RCC 7860 (cell line): ENCODE results near the gene ZNF775.

Experiments used
- DNase-seq: peaks from one replicate; pipeline ENCODE4 v3.0.0-alpha.2; 2015; ENCODE audit warnings: low spot score
- FAIRE-seq: peaks from 2 replicates; lab custom pipeline; 2012; peaks lifted over from hg19 to GRCh38; lab: Jason Lieb, UNC

ZNF775 gene

DNA sequence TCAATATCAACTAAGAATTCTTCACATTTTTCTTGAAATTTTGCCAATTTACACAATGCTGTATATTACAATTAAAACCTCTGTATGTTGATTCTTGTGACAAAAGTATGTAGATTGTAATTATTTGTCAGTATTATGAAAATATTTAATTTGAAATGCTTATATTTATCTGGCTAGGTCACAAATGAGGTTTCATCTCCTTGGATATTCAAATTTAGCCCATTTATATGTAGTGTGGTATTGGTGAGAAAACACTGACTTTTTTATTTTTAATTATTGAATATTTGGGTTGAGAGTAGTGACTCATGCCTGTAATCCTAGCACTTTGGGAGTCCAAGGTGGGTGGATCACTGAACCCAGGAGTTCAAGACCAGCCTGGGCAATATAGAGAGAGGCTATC lies 34.8 kb upstream of the ZNF775 start:
- peak; percentile 50 for FAIRE-seq
- no peak for DNase-seq

DNA sequence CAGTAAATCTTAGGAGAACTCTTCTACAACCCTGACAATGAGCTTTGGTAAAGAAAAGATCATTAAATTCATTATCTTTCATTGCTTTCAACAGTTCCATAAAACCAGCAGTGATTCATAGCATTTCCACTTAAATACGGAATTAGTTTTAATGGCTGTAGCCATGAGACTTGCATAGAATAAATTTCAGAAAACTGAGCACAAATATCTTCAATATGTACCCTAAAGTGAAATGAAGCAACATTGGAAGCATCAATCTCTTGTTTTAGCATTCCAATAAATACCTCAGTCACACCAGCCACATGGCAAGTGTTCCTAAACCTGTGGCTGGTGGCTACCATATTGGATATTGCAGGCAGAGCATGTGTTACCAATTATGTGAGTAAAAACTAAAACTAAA lies 34.1 kb upstream of the ZNF775 start:
- FAIRE-seq (no peak), DNase-seq (no peak)

DNA sequence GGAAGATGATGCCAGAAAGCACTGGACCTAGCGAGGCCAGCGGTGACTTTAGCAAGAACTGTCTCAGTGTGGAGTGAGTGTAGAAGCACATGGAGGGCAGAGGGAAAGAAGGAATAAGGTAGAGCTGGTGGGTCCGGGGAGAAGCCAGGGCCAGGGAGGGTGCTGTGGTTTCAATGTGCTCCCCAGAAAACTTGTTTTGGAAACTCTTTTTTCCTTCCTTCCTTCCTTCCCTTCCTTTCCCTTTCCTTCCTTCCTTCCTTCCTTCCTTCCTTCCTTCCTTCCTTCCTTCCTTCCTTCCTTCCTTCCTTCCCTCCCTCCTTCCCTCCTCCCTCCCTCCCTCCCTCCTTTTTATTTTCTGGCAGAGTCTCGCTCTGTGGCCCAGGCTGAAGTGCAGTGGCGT lies 32.2 kb upstream of the ZNF775 start:
- no peak for DNase-seq
- no peak for FAIRE-seq

DNA sequence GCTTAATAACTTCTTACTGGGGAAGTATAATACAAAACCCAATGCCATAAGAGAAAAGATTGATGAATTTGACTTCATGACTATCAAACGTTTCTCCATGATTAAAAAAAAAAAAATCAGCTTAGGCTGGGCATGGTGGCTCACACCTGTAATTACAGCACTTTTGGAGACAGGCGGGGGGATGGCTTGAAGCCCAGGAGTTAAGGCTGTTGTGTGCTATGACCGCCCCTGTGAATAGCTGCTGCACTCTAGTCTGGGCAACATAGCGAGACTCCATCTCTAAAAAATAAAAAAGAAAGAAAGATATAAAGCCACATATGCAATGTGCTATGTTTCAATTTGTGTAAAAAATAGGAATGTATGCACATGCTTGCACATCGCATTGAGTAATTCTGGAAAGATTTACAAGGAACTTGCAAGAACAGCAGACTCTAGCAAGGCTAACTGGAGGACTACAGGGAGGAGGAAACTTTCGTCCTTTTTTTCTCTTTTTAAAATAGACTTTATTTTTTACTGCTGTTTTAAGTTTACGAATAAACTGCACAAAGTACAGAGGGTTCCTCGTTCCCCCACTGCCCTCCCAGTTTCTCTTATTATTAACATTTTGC lies 27.4 kb upstream of the ZNF775 start:
- FAIRE-seq (no peak), DNase-seq (no peak)

DNA sequence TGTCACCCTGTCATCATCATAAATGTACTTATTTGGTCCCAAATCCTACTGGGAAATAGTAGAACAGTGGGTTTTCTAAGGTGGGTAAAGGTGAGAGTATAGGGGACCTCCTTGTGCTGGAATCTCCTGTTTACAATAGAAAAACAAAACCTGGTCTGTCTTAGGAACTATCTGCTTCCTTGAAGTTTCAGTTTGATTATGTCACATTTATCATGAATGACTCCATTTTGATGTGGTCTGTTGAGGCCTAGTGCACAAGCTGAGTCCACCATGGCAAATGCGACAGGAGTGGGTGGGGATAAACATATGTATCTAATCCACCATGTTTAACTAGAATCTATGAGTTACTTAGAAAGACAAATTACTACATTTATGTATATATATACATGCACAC lies 23.5 kb upstream of the ZNF775 start:
- DNase-seq (no peak), FAIRE-seq (no peak)

DNA sequence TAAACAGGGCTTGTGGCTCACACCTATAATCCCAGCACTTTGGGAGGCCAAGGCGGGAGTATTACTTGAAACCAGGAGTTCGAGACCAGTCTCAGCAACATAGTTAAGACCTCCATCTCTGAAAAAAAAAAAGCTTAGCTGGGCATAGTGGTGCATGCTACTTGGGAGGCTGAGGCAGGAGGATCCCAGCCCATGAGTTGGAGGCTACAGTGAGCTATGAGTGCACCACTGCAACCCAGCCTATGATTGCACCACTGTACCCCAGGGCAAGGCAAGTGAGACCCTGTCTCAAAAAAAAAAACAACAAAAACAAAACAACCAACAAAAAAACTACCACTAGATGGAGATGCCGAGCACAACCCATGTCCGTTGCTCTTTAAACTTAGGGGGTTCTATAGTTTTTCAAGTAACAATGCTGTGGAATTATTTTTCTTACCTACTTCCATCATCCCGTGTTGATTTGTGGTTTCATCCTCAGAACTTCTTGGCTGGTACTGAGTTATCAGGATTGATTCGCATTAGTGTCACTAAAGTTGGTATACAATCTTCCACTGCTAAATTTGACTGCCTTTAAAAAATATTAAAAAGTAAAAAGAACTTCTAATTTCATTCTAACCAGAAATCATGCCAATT lies 22.7 kb upstream of the ZNF775 start:
- DNase-seq (no peak), FAIRE-seq (no peak)

DNA sequence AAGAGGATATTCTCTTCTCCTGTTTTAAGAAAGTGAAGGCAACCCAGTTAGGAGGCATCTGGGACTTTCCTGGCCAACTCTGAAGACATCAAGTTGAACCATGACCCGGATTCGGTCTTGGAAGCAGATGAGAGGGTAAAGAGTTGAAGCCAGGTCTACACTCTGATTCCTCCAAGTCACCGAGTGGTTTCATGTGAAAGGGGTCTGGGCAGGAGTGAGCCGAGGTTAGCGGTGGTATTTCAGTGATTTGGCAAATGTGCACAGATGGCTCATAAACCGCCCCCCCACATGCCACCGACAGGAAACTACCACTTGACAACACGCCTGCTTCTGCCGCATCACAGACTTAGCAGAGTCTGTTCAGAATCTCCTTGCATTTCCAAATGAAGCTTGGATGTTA lies 21.9 kb upstream of the ZNF775 start:
- FAIRE-seq (no peak), DNase-seq (no peak)

DNA sequence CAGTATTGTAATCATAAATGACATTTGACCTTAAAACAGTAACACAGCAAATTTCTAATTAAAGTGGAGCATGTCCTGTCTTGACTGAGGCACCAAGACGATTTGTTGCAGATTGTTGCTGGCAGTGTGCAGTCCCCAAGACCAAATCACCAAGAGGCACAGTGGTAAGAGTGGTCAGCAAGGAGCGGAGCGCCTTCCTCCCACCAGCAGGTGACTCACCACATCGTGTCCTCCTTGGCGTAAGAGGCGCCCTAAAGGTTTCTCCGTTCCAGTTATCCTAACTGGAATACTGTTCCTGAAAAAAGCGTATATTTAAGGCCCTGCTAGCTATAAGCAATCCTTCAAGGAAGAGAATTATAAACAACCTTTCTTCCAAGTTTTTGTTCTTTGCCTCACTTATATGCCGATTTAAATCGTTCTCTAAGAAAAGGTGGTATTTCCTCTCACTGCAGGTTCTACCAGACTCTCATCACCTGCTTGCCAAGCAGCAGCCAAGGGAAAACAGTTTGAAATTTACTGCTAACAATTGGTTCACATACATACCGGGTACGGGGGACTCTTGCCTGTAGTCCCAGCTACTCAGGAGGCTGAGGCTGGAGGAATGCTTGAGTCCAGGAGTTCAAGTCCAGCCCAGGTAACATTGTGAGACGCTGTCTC lies 21.2 kb upstream of the ZNF775 start:
- peak; percentile 60 for DNase-seq
- FAIRE-seq, result no peak

DNA sequence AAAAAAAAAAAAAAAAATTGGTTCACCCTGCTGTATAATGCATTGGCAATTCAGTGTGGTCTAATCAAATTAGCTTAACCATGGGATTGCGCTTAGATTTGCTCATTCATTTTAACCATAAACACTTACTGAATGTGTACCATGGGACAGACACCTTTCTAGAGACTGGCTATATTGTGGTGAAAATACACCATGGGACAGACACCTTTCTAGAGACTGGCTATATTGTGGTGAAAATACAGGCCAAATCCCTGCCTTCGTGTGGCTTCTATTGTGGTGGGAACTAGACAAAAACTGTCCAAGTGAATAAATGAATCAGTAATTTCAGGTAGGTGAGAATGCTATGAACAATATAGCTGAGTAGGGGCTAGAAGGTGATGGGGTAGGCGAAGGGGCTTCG lies 20.7 kb upstream of the ZNF775 start:
- FAIRE-seq (no peak), DNase-seq (no peak)

DNA sequence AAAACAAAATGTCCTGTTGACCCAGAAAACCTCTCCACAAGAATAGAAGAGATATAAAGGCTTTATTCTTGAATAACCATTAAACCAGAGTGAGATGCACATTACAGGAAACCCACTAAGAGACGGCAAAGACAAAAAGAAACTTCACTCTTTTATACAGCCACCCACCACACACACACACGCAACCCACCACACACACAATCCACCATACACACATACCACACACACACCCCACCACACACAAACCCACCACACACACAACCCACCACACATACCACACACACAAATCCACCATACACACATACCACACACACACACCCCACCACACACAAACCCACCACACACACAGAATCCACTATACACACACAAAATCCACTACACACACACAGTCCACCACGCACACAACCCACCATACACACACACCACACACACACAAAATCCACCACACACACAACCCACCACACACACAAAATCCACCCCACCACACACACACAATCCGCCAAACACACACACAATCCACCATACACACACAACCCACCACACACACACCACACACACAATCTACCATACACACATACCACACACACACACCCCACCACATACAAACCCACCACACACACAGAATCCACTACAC lies 20.0 kb upstream of the ZNF775 start:
- no peak for DNase-seq
- FAIRE-seq, result no peak

DNA sequence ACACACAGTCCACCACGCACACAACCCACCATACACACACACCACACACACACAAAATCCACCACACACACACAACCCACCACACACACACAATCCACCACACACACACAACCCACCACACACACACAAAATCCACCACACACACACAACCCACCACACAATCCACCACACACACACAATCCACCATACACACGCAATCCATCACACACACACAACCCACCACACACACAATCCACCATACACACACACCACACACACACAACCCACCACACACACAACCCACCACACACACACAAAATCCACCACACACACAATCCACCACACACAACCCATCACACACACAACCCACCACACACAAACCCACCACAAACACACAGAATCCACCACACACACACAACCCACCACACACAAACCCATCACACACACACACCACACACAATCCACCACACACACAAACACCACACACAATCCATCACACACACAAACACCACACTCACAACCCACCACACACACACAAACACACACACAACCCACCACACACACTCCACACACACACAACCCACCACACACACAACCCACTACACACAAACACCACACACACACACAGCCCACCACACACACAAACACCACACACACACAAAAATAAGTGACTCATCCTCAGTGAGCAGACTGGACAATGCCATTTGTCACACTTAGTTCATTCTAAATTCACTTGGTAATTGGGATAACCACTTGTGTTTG lies 19.3 kb upstream of the ZNF775 start:
- no peak for DNase-seq
- FAIRE-seq, result no peak

DNA sequence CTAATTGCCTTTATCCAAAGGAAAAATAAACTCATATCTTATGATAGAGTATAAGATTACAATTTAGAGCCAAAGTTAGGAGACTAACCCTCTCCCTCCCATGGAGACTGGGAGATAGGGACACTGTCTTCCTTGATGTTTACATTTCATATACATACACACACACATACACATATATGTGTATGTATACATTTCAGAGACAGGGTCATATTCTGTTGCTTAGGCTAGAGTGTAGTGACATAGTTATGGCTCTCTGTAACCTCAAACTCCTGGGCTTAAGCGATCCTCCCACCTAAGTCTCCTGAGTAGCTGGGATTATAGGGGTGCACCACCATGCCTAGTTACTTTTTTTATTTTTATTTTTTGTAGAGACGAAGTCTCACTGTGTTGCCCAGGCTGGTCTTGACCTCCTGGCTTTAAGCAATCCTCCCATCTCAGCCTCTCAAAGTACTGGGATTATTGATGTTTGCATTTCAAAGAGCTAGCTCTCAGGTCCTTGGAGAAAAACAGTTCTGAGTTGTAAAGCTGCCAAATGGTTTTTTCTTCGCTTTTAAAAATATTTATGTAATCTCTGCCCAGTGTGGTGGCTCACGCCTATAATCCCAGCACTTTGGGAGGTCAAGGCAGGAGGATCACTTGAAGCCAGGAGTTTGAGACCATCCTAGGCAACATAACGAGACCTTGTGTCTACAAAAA lies 18.6 kb upstream of the ZNF775 start:
- DNase-seq (no peak), FAIRE-seq (no peak)

DNA sequence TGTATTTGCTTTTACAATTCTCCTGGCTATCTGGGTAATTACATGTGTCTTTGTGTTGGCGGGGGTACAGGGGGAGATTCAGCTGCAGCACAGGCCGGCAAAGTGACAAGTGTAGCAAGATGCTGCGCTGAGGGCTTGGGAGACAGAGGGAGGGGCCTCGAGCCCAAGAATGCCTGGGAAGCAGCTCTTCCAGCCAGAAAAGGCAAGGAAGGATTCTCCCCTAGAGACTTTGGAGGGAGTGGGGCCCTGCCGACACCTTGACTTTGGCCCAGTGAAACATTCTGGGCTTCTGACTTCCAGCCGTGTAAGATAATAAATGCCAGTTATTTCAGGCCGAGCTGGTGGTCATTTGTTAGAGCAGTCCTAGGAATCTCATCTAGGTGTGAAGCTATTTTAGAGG lies 17.7 kb upstream of the ZNF775 start:
- FAIRE-seq (no peak), DNase-seq (no peak)

DNA sequence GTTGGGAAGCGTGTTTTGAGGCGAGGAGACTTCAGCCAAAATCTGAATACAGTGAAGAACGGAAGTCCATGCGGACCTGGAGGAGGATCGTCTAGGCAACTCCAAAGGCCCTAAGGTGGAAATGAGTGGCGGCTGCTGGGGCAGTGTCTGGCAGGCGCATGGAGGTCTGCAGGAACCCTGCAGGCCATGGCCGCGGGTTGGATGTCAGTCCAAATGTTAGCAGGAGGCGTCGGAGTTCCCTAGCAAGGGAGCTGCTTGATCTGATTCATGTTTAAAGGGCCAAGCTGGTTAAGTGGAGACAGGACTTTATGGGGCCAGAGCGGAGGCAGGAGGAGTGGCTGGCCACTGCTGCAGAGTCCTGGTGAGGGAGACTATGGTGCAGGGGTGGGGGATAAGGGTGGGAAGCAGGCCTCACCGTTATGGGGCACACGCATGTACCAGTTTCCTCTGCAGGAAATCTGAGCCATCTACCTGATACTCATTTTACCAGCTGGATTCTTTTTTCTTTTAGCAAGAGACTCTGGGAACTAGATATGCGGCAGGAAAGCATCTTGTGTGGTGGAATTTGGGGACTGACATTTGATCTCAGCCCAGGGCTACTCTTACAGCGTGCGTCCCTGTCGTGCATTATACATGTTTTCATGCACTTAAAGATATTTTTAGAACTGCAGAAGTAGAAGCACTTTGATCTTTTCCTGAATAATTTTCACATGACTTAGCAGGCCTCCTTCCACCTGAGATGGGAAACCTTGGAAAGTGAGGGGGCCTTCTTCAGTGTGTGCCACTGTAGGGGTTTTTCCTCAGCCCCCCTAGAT lies 17.1 kb upstream of the ZNF775 start:
- DNase-seq (no peak), FAIRE-seq (no peak)

DNA sequence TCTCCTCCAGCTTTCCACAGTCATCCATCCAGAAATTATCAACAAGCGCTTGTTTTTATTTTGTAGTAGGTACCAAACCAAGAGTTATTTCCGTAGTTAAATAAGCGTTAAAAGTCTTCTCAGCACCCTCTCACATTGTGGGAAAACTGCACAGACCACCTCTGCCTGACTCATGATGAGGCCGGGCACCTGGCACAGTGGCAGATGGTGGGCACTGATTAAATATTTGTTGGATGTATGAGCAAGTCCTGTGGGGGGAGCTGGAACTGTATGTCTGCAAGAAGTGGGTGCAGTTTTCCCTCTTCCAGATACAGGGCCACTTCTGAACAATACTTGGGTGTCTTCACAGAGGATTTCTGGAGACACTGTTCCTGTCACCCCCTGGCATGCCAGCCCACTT lies 15.8 kb upstream of the ZNF775 start:
- DNase-seq, result no peak
- FAIRE-seq, result no peak

DNA sequence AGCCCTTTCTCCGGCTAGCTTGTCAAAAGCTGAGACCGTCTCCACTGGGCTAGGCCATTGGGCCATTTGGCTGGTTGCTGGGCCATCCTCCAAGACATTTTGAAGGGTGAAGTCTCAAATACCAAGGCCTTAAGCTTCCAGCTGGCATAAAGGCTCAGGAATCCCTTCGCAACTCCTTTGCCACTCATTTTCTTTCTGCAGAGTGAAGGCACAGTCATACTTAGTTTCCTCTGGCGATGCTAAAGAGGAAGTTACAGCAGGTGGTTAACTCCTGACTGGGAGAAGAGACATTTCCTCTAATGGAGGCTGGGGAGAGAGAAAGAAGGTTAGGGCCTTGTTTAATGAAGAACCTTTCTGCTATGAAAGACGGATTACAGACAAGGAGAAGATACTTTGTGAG lies 15.3 kb upstream of the ZNF775 start:
- DNase-seq (no peak), FAIRE-seq (no peak)

DNA sequence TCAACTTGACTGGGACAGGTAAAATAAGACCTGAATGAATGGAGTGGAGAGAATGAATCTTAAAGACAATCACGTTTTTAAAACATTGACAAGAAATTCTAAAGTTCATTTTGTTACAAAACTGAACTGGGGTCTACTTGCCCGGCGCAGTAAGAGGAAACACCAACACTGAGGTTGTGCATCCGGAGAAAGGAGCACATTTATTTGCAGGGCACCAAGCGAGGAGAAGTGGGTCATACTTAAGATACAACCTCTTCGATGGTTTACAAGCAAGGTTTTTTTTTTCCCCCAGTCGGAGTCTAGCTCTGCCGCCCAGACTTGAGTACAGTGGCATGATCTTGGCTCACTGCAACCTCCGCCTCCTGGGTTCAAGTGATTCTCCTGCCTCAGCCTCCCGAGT lies 13.9 kb upstream of the ZNF775 start:
- DNase-seq, result no peak
- no peak for FAIRE-seq

DNA sequence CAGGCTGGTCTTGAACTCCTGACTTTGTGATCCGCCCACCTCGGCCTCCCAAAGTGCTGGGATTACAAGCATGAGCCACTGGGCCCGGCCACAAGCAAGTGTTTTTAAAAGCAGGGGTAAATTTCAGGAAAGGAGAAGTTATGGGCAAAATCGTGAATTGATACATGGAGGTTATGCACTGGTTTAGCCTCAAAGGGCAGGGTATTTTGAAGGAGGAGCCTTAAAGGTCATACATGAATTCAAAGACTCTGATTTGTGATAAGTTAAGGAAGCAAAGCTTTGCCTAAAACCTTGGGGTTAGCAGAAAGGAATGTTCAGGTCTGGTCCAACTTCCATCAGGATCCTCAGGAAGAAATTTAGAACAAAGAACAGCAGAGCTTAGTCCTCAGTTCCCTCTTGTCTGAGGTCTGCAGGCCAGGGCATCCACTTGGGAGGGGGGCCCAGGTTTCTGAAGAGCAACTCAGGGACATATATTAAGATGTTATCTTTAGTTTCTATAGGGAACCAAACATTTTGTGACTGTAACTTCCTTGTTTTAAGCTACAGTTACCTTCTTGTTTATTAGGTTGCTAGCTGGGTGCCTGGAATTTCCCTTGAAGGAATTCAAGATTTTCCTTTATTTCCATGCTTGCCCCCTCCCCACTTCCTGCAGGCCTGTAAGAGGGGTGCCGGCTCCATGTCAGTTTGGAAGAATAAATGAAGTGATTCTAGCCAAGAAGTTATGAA lies 13.3 kb upstream of the ZNF775 start:
- FAIRE-seq (no peak), DNase-seq (no peak)

DNA sequence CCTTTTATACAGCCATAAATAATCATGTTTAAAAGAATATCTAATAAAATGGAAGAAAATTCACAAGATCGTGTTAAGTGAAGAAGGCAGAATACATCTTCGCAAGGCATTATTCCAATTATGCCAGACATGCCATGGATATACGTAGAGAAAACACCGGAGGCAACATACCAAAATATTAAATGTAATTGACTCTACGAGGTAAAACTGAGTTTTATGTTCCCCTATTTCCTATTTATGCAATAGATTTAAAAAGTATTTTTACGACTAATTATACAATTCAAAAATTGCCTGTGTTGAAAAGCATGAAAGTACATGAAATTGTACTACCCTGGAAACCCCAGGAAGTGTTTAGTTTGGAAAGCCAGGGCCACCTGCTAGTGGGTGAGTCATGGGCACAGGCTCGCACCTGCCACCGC lies 11.4 kb upstream of the ZNF775 start:
- DNase-seq (no peak), FAIRE-seq (peak; percentile 89)
